Measurements from ENCODE around the gene ROPN1L.

Gene ROPN1L

DNA sequence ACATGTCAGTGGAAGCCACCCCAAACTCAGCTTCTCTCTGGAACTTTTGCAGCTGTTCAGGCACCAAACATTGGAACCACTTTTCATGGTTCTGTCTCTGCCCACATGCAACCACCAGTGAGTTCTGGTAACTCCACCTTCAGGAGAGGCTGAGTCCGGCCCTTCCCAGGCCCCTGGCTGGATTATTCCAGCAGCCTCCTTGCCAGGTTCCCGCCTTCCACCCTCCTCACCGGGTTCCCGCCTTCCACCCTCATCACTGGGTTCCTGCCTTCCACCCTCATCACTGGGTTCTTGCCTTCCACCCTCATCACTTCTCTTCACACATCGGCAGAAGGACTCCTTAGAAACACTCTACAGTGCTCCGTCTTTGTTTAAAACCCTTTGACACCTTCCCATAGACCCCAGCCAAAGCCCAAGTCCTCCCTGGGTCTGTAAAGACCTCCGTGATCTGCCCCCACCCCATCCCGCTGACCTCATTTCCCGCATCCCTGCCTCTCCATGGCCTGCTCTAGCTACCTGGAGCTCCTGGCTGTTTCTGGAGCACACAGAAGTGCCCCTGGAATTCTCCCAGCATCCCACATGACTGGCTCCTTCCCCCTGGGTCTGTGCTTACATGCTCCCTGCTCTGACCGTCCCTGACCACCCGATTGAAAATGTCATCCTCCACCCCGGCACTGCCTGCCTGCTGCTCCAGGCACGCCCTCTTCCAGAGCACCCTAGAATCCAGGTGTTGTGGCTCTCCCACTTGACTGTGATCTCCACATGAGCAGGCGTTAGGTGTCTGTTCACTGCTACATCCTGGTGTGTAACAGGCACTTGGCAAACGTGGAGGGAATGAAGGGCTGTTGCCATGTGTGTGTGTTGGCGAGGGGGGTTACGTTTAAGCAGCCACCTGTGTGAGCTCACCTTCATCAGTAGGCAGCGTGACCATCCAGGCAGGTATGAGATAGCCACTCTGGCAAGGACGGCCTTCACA is 17.7 kb downstream of the ROPN1L start:
- no peak for DNase-seq (ENCODE audit: low spot score)

DNA sequence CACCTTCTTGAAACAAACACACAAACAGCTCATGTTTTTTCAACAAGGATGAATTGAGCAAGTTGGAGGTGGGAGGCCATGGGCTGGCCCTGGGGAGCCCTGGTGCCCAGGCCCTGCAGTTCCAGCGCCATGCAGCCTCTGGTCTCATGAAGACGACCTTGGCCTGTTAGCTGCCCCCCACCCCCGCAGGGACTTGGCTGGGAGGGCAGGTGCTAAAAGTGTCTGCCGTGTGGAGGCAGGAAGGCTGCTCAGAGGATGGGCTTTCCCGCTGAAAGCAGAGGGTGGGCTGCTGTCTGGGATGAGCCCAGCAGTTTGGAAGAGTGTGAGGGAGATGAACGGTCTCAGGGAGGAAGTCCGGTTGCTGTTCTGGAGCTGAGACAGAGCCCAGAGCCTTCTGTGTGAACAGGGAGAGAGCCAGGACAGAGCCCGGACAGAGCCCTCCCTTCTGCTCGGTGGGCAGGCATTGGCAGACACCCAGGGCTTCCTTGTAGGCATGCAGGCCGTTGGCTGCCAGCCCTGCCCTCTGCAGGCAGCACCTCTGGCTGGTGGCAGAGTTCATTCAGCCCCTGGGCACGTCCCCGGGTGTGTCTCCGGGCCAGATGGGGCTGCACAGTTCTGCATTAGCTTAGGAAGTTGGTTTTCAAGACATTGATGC is 18.7 kb downstream of the ROPN1L start:
- DNase-seq (ENCODE audit: low spot score) = peak; percentile 41

DNA sequence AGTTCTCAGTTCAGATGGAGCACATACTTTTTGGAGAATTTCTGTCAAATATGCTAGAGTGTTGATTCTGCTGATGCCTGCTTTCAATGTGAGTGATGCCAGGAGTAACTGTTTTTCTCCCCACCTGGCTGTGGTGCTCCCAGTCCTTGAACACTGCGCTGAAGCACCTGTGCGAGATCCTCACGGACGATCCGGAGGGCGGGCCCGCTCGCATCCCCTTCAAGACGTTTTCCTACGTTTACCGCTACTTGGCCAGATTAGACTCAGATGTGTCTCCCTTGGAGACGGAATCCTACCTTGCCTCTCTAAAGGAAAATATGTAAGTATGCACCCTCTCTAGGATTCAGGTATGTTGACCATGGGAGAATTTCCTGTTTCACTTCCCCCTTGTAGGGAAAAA is 19.4 kb downstream of the ROPN1L start:
- no peak for DNase-seq (ENCODE audit: low spot score)

DNA sequence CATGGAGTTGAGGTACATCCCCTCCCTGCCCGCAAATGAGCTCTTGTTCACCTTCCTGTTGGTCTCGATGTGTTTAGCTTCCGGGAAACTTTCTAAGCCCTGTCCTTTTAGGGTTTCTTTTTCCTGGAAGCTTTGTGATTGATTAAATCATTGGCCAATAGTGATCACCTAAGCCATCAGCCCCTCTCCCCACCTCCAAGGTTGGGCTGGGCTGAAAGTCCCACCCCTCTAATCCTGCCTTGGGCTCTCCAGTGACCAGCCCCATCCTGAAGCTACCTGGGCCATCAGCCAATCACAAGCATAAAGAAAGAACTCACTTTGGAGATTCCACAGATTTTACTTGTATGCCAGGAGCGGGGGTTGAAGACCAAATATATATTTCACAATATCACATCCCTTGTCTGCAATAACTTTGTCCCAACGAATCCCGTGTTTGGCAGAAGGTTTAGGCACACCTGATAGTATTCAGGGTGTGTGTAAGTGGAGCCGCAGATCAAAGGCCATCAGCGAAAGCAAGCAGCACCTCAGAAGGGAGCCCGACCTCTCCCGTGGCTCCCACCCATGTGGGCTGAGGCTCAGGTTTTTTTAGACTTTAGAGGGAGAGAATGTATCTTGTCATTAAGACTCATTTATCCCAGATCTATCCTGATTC is 20.4 kb downstream of the ROPN1L start:
- DNase-seq (ENCODE audit: low spot score) = no peak

DNA sequence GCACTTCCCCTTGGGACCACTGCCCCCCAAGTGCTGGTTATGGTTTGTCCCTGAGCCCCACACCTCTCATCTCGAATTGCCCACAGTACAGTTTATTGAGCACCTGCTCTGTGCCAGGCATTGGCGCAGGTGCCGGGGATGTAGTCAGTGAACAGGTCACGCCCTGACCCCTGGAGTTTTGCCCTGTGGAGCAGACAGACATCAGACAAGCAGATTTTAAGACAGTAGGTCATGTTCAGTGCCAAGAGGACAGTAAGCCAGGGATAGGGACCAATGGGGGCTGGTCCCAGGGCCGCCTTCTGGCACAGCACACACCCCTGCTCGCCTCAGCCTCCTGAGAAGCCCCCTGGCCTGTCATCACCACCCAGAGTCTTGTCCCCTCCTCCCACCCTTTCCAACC is 21.9 kb downstream of the ROPN1L start:
- no peak for DNase-seq (ENCODE audit: low spot score)

DNA sequence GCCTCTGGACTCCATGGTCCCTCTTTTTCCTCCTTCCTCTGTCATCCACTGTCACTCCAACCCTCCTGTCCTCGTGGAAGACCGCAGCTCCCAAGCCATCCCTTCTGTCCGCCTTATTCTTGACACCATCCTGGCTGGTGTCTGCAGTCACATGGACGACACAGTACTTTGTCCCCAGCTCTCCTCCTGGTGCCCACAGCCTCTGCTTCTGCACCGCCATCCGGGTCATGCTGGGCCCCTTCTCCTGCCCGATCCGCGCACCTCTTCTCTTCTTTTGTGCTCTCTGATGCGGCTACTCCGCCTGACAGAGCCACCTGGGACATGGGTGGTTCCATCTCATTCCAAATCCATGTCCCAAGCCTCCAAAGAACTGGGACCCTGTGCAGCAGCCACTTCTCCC is 22.5 kb downstream of the ROPN1L start:
- DNase-seq (ENCODE audit: low spot score) = no peak

DNA sequence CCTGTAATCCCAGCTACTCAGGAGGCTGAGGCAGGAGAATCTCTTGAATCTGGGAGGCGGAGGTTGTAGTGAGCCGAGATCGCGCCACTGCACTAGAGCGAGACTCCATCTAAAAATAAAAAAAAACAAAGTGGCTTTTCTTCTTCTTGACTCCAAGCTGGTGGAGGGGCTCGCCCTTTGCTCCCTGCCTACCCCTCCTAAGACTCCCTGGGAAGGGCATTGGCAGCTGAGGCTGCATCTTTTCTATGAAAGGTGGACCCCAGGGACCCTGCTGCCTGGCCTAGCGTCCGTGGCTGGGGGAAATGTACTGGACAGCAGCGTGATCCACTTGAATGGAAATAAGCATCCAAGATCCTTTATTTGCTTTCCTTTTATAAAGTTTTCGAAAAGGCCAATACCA is 24.0 kb downstream of the ROPN1L start:
- DNase-seq (ENCODE audit: low spot score) = no peak

DNA sequence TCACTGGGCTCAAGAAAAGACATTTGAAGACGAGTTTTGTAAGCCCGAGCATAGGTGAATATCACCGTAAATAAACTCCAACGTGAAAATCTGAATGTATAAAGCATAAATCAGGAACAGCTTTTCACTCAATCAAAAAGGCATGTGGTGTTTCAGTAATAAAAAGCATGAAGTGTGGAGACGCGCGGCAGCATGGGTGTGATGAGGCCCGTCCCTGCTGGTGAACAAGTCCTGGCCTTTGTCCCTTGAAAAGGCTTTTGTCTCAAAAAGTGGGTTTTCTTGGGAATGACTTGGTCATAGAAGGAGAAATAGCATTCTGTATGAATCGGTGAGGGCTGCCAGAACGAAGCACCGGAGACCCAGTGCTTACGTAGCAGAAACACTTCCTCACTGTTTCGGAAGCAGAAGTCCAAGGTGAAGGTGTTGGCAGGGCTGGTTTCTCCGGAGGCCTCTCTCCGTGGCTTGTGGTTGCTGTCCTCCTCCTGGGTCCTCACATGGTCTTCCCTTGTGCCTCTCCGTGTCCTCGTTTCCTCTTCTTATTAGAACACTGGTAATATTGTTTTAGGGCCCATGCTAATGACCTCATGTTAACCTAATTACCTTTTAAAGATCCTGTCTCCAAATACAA is 24.9 kb downstream of the ROPN1L start:
- no peak for DNase-seq (ENCODE audit: low spot score)

DNA sequence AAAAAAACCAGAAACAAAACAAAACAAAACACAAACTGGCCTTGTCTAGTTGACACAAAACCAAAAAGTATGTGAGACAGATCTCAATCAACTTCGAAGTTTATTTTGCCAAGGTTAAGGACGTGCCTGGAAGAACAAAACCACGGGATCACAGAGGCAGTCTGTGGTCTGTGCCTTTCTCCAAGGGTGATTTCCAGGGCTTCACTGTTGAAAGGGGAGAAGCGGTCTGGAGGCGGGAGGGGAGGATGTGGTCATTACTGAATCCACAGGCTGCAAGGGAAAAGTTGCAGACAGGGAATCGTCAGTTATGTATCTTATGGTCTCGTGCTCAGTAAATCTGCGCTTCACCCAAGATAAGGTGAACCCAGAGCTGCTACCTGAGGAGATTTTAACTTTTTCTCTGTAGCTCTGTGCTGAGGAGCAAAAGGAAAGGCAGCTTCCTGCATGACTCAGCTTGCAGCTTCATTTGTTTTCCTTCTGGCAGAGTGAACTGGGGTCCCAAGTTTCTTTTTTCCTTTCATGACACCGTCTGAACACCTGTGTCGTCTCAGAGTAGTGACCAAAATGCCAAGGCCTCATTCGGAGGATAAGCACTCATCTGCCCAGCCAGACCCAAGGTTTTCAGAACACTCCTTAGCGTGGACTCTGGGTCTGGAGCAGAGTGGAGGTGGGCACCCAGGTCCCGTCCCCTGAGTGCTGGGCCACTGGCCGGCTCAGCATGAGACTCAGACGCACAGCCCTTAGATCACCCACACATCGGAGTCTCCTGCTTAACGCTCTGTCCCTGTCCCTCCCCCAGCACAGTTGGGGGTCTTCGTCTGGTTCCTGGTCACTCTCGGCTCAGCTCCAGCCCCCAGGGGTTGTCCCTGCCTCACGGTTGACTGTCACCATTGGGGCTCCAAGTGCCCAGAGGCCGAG is 25.9 kb downstream of the ROPN1L start:
- peak; percentile 53 for DNase-seq (ENCODE audit: low spot score)

DNA sequence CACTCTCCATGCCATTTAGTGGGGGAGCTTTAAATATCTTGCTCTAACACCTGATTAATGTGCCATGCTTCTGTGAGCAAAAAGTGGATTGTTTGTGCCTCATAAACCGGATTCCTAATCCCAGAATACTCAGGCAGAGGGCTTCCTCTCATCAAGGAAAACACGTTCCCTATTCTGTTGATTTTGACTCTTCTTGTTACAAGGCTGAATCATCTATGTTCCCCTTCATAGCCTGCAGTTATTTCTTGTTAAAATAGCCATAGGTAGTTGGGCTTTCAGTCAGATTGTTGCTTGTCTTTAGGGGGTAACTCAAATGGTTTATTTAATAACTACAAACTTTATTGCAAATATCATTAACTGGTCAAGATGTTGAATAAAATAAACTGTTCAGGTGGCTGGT is 26.6 kb downstream of the ROPN1L start:
- no peak for DNase-seq (ENCODE audit: low spot score)

DNA sequence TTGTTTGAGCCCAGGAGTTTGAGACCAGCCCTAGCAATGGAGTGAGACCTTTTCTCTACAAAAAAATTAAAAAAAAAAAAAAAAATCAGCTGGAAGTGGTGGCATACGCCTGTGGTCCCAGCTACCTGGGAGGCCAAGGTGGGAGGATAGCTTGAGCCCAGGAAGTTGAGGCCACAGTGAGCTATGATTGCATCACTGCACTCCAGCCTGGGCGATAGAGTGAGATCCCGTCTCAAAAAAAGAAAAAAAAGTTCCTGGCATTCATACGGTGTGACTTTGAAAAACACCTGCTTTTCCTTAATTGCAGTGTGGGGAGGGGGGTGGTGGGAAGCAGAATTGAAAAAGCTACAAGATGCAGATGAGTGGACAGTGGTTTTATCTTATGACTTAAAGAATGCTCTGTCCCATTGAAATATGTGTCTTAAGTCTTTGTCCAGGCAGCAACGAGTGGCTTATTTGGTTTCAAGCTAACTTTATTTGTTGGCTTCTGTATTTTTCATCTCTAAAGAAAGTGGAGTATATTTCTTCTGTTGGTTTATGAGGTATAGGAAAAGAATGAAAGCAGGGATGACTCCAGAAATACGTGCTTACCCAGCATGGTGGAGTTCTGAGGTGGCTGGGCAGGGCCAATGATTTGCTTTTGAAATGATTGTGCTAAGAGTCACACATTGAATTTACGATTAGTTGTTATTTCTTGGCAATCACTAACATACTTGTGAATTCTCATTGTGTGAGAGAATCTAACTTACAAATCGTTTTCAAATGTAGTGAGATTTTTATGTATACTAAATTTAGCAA is 27.8 kb downstream of the ROPN1L start:
- DNase-seq (ENCODE audit: low spot score) = no peak

DNA sequence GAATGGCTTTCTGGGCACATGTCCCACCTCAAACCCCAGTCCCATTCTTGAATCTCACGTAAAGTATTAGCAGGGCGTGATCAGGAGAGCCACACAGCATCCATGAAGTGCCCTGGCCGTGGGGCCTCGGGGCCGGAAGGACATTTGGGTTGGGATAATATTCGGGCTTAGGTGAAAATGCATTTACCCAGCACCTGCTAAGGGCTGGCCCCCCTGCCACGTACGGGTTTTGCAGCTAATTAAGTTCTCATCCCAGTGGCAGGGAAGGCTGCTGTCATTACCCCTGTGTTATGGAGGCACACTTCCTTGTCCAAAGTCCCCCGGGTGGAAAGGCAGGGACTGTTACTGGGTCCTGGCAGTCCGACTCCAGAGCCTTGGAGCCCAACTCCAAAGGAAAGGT is 29.0 kb downstream of the ROPN1L start:
- no peak for DNase-seq (ENCODE audit: low spot score)

DNA sequence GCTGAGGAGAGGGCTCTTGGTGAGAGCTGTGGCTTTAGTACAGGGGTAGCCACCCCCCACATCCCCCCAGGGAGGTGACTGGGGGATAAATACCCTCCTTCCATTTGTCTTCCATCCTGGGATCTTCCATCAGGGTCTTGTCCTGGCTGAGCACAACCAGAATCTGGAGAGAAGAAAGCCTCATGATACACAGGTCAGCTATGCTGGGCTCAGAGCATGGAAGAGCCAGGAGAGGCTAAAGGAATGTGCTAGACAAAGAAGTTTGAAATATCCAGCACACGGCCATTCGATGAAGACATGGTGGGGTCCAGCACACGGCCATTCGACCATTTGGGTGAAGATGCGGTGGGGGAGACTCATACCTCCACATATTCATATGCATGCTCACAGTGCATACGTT is 30.0 kb downstream of the ROPN1L start:
- no peak for DNase-seq (ENCODE audit: low spot score)

DNA sequence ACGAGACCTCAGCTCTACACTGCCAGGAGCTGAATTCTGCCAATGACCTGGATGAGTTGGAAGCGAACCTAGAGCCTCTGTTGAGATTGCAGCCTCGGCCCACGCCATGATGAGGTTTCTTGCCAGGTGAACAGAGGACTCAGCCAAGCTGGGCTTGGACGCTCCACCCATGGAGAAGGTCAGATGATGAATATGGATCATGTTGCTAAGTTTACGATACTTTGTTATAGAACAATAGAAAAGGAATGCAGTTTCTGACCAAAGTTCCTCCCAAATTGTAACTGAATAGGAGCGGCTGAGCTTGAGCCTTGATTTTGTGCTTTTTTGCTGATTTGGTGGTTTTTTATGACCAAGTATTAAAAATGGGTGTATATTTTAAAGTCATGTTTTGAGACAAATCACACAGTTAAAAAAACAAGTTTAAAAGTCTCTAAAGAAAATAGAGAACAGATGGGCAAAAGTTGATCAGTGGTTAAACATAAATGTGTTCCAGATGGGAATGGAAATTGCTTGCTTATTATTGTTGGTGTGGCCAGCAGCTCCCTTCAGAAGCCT is 32.9 kb downstream of the ROPN1L start:
- no peak for DNase-seq (ENCODE audit: low spot score)

DNA sequence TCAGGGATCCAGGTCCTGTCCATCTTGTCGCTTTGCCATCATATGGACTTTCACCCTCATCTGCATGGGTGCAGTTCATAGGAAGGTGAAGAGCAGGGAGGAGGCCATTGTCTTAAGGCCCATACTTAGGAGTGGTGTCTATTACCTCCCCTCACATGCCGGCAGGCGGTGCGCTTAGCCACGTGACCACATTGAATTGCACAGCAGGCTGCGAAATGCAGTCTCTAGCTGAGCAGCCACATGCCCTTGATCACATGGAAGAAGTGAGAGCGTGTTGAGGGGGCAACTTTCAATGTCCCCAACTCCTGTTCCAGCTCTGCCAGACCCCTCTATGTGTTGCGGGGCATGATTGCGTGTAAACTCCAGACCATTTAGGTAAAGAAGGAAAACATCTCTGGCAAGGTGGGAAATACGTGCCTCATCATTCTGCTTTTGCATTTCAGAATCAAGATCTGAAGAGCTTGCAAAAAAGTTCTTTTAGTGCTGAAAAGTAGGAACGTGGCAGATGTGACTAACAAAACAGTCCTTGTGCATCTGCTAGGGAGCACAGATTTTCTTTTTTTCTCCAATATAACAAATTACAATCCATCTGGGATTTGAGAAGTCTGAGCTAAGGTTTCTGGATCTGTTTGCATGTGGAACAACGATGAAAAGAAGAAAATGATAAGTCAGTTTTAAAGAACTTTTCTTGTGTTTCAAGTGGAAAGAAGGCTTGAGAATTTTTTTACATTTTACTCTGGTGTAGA is 34.4 kb downstream of the ROPN1L start:
- no peak for DNase-seq (ENCODE audit: low spot score)

DNA sequence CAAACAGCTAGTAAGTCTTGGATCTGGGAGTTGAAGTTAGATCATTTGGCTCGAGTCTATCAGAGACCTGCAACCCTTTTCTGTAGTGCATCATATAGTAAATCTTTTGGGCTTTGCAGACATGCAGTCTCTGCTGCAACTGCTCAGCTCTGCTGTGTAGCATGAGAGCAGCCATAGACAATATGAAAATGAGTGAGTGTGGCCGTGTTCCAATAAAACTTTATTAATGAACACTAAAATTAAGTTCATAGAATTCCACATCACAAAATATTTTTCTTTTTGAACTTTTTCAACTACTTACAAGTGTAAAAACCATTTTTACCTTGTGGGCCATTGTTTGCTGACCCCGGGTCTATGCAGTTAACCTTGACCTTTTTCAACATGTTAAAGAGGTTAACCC is 35.2 kb downstream of the ROPN1L start:
- no peak for DNase-seq (ENCODE audit: low spot score)

DNA sequence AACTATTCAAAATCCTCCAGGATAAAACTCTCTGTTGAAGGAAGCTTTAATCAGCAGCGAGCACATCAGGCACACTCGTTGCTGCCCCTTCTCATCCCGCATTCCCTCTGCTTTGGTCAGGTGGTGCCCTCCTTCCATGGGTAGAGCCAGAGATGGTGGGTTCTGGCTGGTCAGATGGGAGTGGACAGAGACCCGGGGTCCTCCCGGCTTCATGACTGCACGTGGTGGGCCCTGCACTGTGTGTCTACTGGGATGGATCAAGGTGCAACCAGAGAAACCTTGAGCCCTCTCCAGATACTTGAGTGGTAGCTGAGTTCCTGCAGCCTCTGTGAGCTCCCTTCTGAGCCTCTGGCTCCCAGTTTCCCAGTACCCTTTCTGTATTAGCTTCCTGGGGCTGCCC is 36.3 kb downstream of the ROPN1L start:
- DNase-seq (ENCODE audit: low spot score) = no peak

DNA sequence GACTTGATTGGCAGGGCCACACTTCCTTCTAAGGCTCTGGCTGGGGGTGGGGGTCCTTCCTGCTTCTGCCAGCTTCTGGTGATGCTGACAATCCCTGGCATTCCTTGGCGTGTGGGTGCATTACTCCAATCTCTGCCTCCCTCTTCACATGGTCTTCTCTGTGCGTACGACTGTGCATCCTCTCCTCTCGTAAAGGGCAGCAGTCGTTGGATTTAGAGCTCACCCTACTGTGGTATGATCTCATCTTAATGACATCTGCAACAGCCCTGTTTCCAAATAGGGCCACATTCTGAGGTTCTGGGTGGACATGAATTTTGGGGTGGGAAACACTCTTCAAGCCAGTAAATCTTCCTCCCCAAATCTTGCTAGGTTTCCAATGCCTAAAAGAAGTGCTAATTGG is 36.8 kb downstream of the ROPN1L start:
- DNase-seq (ENCODE audit: low spot score) = no peak

DNA sequence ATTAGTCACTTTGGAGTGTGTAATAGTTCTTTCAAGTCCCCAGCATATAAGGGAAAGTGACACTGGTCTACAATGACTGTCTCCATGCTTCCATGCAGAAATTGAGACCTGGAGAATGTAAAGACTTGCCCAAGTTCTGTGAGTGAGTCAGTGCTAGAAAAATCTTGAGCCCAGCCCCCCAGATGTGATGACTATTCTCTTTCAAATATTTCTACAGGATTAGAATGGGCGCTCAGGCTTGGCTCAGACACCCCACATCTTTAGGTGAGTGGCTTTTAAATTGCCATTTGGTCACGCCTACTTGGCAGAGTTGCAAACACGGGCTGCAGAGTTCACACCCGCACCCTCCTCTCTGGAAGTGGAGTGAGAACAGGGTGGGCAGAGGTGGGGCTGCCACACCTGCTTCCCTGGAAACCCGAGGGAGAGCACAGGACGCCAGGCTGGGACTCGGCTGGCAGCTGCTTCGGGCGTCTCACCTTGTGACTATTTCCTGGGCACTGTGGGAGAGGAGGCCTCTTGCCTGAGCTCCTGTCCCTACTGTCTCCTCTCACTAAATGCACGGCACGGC is 37.6 kb downstream of the ROPN1L start:
- DNase-seq (ENCODE audit: low spot score) = peak; percentile 65
